ENCODE results near the gene GATA2.

- no peak for TF ChIP-seq CTCF (IDR thresholded peaks at IDR 0.05; ENCODE audit: insufficient read depth, low read length)
- no peak for TF ChIP-seq POLR2AphosphoS5 (IDR thresholded peaks at IDR 0.05; ENCODE audit: low read depth)
- no peak for TF ChIP-seq GABPA (IDR thresholded peaks at IDR 0.05; ENCODE audit: low read depth)
- TF ChIP-seq, protein P1, sequence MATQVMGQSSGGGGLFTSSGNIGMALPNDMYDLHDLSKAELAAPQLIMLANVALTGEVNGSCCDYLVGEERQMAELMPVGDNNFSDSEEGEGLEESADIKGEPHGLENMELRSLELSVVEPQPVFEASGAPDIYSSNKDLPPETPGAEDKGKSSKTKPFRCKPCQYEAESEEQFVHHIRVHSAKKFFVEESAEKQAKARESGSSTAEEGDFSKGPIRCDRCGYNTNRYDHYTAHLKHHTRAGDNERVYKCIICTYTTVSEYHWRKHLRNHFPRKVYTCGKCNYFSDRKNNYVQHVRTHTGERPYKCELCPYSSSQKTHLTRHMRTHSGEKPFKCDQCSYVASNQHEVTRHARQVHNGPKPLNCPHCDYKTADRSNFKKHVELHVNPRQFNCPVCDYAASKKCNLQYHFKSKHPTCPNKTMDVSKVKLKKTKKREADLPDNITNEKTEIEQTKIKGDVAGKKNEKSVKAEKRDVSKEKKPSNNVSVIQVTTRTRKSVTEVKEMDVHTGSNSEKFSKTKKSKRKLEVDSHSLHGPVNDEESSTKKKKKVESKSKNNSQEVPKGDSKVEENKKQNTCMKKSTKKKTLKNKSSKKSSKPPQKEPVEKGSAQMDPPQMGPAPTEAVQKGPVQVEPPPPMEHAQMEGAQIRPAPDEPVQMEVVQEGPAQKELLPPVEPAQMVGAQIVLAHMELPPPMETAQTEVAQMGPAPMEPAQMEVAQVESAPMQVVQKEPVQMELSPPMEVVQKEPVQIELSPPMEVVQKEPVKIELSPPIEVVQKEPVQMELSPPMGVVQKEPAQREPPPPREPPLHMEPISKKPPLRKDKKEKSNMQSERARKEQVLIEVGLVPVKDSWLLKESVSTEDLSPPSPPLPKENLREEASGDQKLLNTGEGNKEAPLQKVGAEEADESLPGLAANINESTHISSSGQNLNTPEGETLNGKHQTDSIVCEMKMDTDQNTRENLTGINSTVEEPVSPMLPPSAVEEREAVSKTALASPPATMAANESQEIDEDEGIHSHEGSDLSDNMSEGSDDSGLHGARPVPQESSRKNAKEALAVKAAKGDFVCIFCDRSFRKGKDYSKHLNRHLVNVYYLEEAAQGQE (IDR thresholded peaks at IDR 0.05; ENCODE audit: insufficient replicate concordance, low read depth): no peak
- no peak for TF ChIP-seq SPI1 (IDR thresholded peaks at IDR 0.05; ENCODE audit: borderline replicate concordance, low read depth)
Observed at GRCh38 chr3:128454310-128454618, 38.7 kb downstream of the GATA2 start.
